ENCODE data around the gene GLP1R.

Gene GLP1R

GRCh38 chr6:39047434-39048327, 900 bp upstream of the GLP1R start:
- DNase-seq, result no peak

- no peak for DNase-seq
These were observed 1.1 kb downstream of the GLP1R start for GRCh38 chr6:39049575-39050283.

GRCh38 chr6:39050453-39051112, 2.0 kb downstream of the GLP1R start:
- no peak for DNase-seq

GRCh38 chr6:39051399-39052122, 3.0 kb downstream of the GLP1R start:
- DNase-seq, result peak; percentile 34

GRCh38 chr6:39053016-39053624, 4.5 kb downstream of the GLP1R start:
- DNase-seq, result no peak

- DNase-seq, result no peak
These were observed 5.4 kb downstream of the GLP1R start for GRCh38 chr6:39053854-39054576.

GRCh38 chr6:39054577-39055142, 6.1 kb downstream of the GLP1R start:
- DNase-seq, result no peak

- no peak for DNase-seq
These were observed 7.1 kb downstream of the GLP1R start for GRCh38 chr6:39055661-39056060.

GRCh38 chr6:39056191-39056590, 7.6 kb downstream of the GLP1R start:
- no peak for DNase-seq

- DNase-seq, result no peak
These were observed 8.1 kb downstream of the GLP1R start for GRCh38 chr6:39056681-39057080.

GRCh38 chr6:39057251-39058155, 8.9 kb downstream of the GLP1R start:
- DNase-seq, result no peak

GRCh38 chr6:39058471-39059147, 10.0 kb downstream of the GLP1R start:
- DNase-seq, result no peak

GRCh38 chr6:39059496-39060310, 11.1 kb downstream of the GLP1R start:
- peak; percentile 15 for DNase-seq

- no peak for DNase-seq
These were observed 12.0 kb downstream of the GLP1R start for GRCh38 chr6:39060467-39061160.

- DNase-seq, result peak; percentile 96
These were observed 12.6 kb downstream of the GLP1R start for GRCh38 chr6:39061182-39061581.

GRCh38 chr6:39061588-39061987, 13.0 kb downstream of the GLP1R start:
- DNase-seq, result no peak

GRCh38 chr6:39062014-39062740, 13.6 kb downstream of the GLP1R start:
- no peak for DNase-seq
